ENCODE data around the gene IFT43.

The IFT43 gene

GRCh38 chr14:76073717-76074116 lies 88.2 kb downstream of the IFT43 start:
- no peak overlapping the region for H3K4me3 Mint-ChIP-seq
- DNase-seq (ENCODE audit: low spot score in 2 of 2) (no peak), ATAC-seq (no peak)
- H3K9me3 Mint-ChIP-seq = no peaks in the 10 kb centered on the region
- no peaks in the 10 kb centered on the region for H3K4me1 Mint-ChIP-seq
- H3K36me3 Mint-ChIP-seq = no peaks in the 10 kb centered on the region
- H3K27ac Mint-ChIP-seq = no peak overlapping the region

- H3K4me1 Mint-ChIP-seq = no peaks in the 10 kb centered on the region
- ATAC-seq (no peak), DNase-seq (ENCODE audit: low spot score in 2 of 2) (no peak)
- no peaks in the 10 kb centered on the region for H3K36me3 Mint-ChIP-seq
- H3K9me3 Mint-ChIP-seq = no peaks in the 10 kb centered on the region
- H3K27ac Mint-ChIP-seq = no peak overlapping the region
- H3K4me3 Mint-ChIP-seq = no peak overlapping the region
These were observed 91.8 kb downstream of the IFT43 start for GRCh38 chr14:76077340-76077739.

- no peak overlapping the region for H3K4me3 Mint-ChIP-seq
- H3K27ac Mint-ChIP-seq = no peak overlapping the region
- DNase-seq (ENCODE audit: low spot score in 2 of 2) (no peak), ATAC-seq (no peak)
- H3K4me1 Mint-ChIP-seq = no peaks in the 10 kb centered on the region
- H3K9me3 Mint-ChIP-seq = no peaks in the 10 kb centered on the region
- H3K36me3 Mint-ChIP-seq = no peaks in the 10 kb centered on the region
These were observed 92.9 kb downstream of the IFT43 start for GRCh38 chr14:76078501-76078900.

GRCh38 chr14:76080025-76080424 lies 94.5 kb downstream of the IFT43 start:
- H3K27ac Mint-ChIP-seq = no peak overlapping the region
- ATAC-seq (no peak), DNase-seq (ENCODE audit: low spot score in 2 of 2) (no peak)
- no peaks in the 10 kb centered on the region for H3K4me1 Mint-ChIP-seq
- no peaks in the 10 kb centered on the region for H3K9me3 Mint-ChIP-seq
- H3K36me3 Mint-ChIP-seq = no peaks in the 10 kb centered on the region
- H3K4me3 Mint-ChIP-seq = no peak overlapping the region

- ATAC-seq (no peak), DNase-seq (ENCODE audit: low spot score in 2 of 2) (no peak)
- H3K4me1 Mint-ChIP-seq = no peaks in the 10 kb centered on the region
- no peaks in the 10 kb centered on the region for H3K36me3 Mint-ChIP-seq
- no peaks in the 10 kb centered on the region for H3K9me3 Mint-ChIP-seq
- no peak overlapping the region for H3K27ac Mint-ChIP-seq
- H3K4me3 Mint-ChIP-seq = no peak overlapping the region
These were observed 94.9 kb downstream of the IFT43 start for GRCh38 chr14:76080471-76080870.

GRCh38 chr14:76081642-76082041 lies 96.1 kb downstream of the IFT43 start:
- no peak for ATAC-seq

GRCh38 chr14:76083796-76084765 lies 98.5 kb downstream of the IFT43 start:
- Mint-ChIP-seq H3K4me3 (no peak overlapping the region), H3K27ac (no peak overlapping the region), H3K9me3 (no peaks in the 10 kb centered on the region), H3K36me3 (no peaks in the 10 kb centered on the region), H3K4me1 (no peaks in the 10 kb centered on the region)
- DNase-seq (ENCODE audit: low spot score in 2 of 2) (no peak), ATAC-seq (no peak)

More at GRCh38 chr14:76081642-76082041, 96.1 kb downstream of the IFT43 start:
- no peaks in the 10 kb centered on the region for H3K4me1 Mint-ChIP-seq
- no peaks in the 10 kb centered on the region for H3K36me3 Mint-ChIP-seq
- H3K27ac Mint-ChIP-seq = no peak overlapping the region
- no peaks in the 10 kb centered on the region for H3K9me3 Mint-ChIP-seq
- no peak for DNase-seq (ENCODE audit: low spot score in 2 of 2)
- no peak overlapping the region for H3K4me3 Mint-ChIP-seq

GRCh38 chr14:76085358-76085757 lies 99.8 kb downstream of the IFT43 start:
- no peak overlapping the region for H3K27ac Mint-ChIP-seq

GRCh38 chr14:76086636-76087035 lies 101.1 kb downstream of the IFT43 start:
- no peak overlapping the region for H3K27ac Mint-ChIP-seq
- ATAC-seq (no peak), DNase-seq (ENCODE audit: low spot score in 2 of 2) (no peak)

More at GRCh38 chr14:76085358-76085757, 99.8 kb downstream of the IFT43 start:
- Mint-ChIP-seq H3K9me3 (no peaks in the 10 kb centered on the region), H3K36me3 (no peaks in the 10 kb centered on the region), H3K4me3 (no peak overlapping the region), H3K4me1 (no peaks in the 10 kb centered on the region)
- no peak for ATAC-seq
- DNase-seq (ENCODE audit: low spot score in 2 of 2) = no peak

GRCh38 chr14:76088326-76088725 lies 102.8 kb downstream of the IFT43 start:
- H3K36me3 Mint-ChIP-seq = no peaks in the 10 kb centered on the region
- no peaks in the 10 kb centered on the region for H3K4me1 Mint-ChIP-seq
- no peak overlapping the region for H3K27ac Mint-ChIP-seq
- no peak for DNase-seq (ENCODE audit: low spot score in 2 of 2)
- no peak overlapping the region for H3K4me3 Mint-ChIP-seq
- no peak for ATAC-seq
- no peaks in the 10 kb centered on the region for H3K9me3 Mint-ChIP-seq

More at GRCh38 chr14:76086636-76087035, 101.1 kb downstream of the IFT43 start:
- Mint-ChIP-seq H3K4me3 (no peak overlapping the region), H3K36me3 (no peaks in the 10 kb centered on the region), H3K4me1 (no peaks in the 10 kb centered on the region), H3K9me3 (no peaks in the 10 kb centered on the region)

GRCh38 chr14:76088771-76089571 lies 103.4 kb downstream of the IFT43 start:
- DNase-seq (ENCODE audit: low spot score in 2 of 2) (no peak), ATAC-seq (no peak)
- Mint-ChIP-seq H3K27ac (no peak overlapping the region), H3K9me3 (no peaks in the 10 kb centered on the region), H3K4me3 (no peak overlapping the region), H3K36me3 (no peaks in the 10 kb centered on the region), H3K4me1 (no peaks in the 10 kb centered on the region)

GRCh38 chr14:76089575-76089974 lies 104.0 kb downstream of the IFT43 start:
- Mint-ChIP-seq H3K9me3 (no peaks in the 10 kb centered on the region), H3K36me3 (no peaks in the 10 kb centered on the region), H3K4me1 (no peaks in the 10 kb centered on the region), H3K27ac (no peak overlapping the region), H3K4me3 (no peak overlapping the region)
- DNase-seq (ENCODE audit: low spot score in 2 of 2) = no peak
- no peak for ATAC-seq

- Mint-ChIP-seq H3K9me3 (no peaks in the 10 kb centered on the region), H3K4me3 (no peak overlapping the region), H3K27ac (no peak overlapping the region), H3K4me1 (no peaks in the 10 kb centered on the region), H3K36me3 (no peaks in the 10 kb centered on the region)
- peak; percentile 31 for ATAC-seq
- no peak for DNase-seq (ENCODE audit: low spot score in 2 of 2)
These were observed 105.2 kb downstream of the IFT43 start for GRCh38 chr14:76090616-76091391.

GRCh38 chr14:76093077-76093476 lies 107.5 kb downstream of the IFT43 start:
- no peak overlapping the region for H3K4me3 Mint-ChIP-seq
- ATAC-seq (no peak), DNase-seq (ENCODE audit: low spot score in 2 of 2) (no peak)
- H3K27ac Mint-ChIP-seq = no peak overlapping the region
- no peaks in the 10 kb centered on the region for H3K9me3 Mint-ChIP-seq
- no peaks in the 10 kb centered on the region for H3K36me3 Mint-ChIP-seq
- no peaks in the 10 kb centered on the region for H3K4me1 Mint-ChIP-seq

GRCh38 chr14:76096257-76096656 lies 110.7 kb downstream of the IFT43 start:
- Mint-ChIP-seq H3K4me3 (no peak overlapping the region), H3K36me3 (no peaks in the 10 kb centered on the region), H3K4me1 (no peaks in the 10 kb centered on the region), H3K27ac (no peak overlapping the region), H3K9me3 (no peaks in the 10 kb centered on the region)
- DNase-seq (ENCODE audit: low spot score in 2 of 2) (no peak), ATAC-seq (no peak)
